ENCODE results near the gene HAVCR2.

HAVCR2 gene

DNA sequence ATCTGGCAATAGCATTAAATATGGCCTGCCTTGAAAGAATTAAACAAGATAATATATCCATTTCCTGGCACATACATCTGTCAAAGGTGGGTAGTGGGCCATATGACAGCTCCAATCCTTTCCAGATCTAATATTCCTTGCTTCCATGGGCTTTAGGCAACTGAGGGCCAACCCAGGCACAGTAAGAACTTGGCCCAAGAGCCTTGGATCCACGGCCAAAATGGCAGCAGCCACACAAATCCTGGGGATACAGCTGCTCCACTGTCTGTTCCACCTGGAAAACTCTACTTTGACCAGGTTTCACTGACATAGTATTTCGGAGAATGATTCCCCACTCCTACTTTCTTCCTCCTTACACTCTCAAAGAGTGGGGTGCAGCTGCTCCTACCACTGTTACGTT, 63.2 kb downstream of the HAVCR2 start:
- DNase-seq: no peak
- ATAC-seq: no peak

- ATAC-seq: no peak
These were observed 70.2 kb downstream of the HAVCR2 start for GRCh38 chr5:157038568-157039187.

More at GRCh38 chr5:157038568-157039187, 70.2 kb downstream of the HAVCR2 start:
- no peak for DNase-seq

All from stimulated activated naive CD8-positive, alpha-beta T cell treated with anti-CD3 and anti-CD28 coated beads, Interleukin-15, Interleukin-2, amounts not matched to agents 100 U/mL and 50 U/mL, for 24 hours (primary cell).